Measurements from ENCODE around the gene TGM2. TPM values are rescaled to one million over a fixed set of nuclear protein-coding genes. Genes with fewer than 3 reads are reported as not detected.

The TGM2 gene
- polyA plus RNA-seq, 6 donors from 2014 or later, result 0.21 to 0.29 TPM; not detected in 4

DNA sequence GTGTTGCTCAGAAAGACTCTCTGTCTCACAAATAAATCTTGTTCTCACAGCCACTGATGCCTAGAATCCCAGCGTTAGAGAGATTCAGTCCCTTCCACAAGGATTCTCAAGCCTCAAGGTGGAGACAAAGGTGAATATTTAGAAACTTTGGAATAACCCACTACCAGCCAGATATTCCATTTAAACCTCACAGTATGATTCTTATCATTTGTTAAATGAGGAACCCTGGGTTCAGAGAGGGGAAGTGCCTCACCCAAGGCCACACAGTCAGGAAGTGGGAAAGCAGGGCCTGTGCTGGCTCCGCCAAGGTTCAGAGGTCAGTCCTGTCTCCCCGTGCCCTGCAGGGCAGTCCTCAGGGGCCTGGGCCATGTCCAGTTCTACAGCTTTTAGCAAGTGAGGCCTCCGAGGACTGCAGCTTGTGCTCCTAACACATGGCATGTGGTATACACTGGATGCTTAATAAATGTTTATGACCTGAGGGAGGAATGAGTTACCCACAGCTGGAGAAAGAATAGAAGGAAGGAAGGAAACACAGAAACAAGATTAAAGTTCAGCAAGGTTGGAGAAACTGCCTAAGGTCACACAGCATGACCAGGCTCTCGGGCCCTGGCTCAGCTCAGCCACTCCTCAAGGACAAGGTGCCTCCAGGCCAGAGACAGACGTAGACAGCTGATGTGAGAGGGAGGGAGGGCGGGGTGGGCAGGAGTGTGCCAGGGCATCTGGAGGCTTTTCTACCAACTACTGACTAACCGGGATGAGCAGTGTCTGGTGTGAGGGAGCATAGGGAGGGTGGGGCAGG is 3.9 kb upstream of the TGM2 start:
- no peak for ATAC-seq (ENCODE audit: low read depth in 2 of 2)
- H3K27me3 Mint-ChIP-seq, result peaks cover 8 to 31% (median 25%) of the 10 kb centered on the region in 3 donors

DNA sequence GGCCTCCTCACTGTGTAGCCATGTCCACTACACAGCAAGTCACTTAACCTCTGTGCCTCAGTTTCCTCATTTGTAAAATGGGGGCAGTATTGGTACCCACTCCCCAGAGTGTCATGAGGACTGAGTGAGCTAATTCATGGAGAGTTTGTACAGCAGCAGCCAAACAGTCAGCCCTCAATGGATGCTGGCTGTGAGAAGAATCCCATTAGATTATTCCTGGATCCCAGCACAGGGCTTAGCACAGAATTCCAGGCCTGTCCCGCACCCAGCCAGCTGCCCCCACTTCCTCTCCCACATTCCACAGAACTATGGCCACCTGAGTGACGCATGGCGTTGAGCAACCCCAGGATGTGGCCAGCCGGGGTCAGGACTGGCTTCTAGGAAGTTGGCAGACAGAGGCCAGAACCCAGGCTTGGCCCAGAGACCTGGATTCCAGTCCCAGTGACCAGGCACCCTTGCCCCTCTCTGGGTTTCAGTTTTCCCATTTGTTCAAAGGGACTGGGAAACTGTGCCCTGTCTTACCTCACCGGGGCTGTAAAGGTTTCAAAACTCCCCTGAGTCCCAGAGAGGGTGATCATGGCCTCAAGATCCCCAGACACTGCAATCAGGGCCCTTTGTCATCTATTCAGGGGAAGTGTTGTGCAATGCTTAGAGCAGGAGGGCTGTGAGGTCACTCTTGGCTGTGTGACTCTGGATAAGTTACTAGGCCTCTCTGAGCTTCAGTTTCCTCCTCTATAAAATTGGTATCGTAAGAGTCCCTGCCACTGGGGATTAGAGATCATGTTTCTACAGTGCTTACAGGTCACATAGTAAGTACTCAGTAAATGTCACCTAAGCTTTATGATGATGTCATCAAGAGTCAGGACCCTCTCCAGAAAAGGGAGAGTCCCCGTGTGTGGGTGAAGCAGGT is 3.0 kb upstream of the TGM2 start:
- ATAC-seq (ENCODE audit: low read depth in 2 of 2) (no peak), DNase-seq (no peak)
- peak overlapping the region in 2 of 6 donors; percentile 16 to 32 for H3K27ac Mint-ChIP-seq
- H3K4me3 Mint-ChIP-seq, result no peak overlapping the region
- peaks cover 15 to 23% (median 15%) of the 10 kb centered on the region in 3 donors for H3K4me1 Mint-ChIP-seq
- H3K27me3 Mint-ChIP-seq, result peaks cover 8 to 39% (median 25%) of the 10 kb centered on the region in 3 donors
- peaks cover 0 to 1% (median 0%) of the 10 kb centered on the region in 7 donors for H3K9me3 Mint-ChIP-seq
- H3K36me3 Mint-ChIP-seq, result no peaks in the 10 kb centered on the region

More for the DNA sequence above, 3.9 kb upstream of the TGM2 start:
- H3K36me3 Mint-ChIP-seq, result no peaks in the 10 kb centered on the region
- peaks cover 15 to 23% (median 15%) of the 10 kb centered on the region in 3 donors for H3K4me1 Mint-ChIP-seq
- peak overlapping the region in 2 of 6 donors; percentile 16 to 61 for H3K27ac Mint-ChIP-seq
- H3K9me3 Mint-ChIP-seq, result peaks cover 0 to 1% (median 0%) of the 10 kb centered on the region in 7 donors
- H3K4me3 Mint-ChIP-seq, result peak overlapping the region in 1 of 8 donors; percentile 72
- no peak for DNase-seq

DNA sequence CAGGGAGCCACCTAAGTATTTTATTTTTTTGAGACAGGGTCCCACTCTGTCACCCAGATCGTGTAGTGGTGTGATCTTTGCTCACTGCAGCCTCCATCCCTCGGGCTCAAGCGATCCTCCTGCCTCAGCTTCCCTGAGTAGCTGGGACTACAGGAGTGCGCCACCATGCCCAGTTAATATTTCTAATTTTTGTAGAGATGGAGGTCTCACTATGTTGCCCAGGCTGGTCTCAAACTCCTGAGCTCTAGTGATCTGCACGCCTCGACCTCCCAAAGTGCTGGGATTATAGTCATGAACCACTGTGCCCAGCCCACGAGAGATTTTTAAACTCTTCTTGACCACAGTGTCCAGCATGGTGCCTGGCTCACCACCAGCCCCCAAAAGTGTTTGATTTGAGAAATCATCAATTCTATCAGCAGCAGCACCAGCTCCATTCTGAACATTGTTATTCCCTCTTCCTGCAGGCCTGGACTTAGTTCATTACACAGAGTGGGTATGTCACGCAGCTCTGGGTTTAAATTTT is 2.3 kb upstream of the TGM2 start:
- ATAC-seq (ENCODE audit: low read depth in 2 of 2) (no peak), DNase-seq (no peak)
- Mint-ChIP-seq H3K27ac (no peak overlapping the region), H3K4me1 (peaks cover 15 to 23% (median 15%) of the 10 kb centered on the region in 3 donors), H3K27me3 (peaks cover 11 to 45% (median 25%) of the 10 kb centered on the region in 3 donors), H3K36me3 (no peaks in the 10 kb centered on the region), H3K4me3 (no peak overlapping the region), H3K9me3 (peaks cover 0 to 1% (median 0%) of the 10 kb centered on the region in 7 donors)

DNA sequence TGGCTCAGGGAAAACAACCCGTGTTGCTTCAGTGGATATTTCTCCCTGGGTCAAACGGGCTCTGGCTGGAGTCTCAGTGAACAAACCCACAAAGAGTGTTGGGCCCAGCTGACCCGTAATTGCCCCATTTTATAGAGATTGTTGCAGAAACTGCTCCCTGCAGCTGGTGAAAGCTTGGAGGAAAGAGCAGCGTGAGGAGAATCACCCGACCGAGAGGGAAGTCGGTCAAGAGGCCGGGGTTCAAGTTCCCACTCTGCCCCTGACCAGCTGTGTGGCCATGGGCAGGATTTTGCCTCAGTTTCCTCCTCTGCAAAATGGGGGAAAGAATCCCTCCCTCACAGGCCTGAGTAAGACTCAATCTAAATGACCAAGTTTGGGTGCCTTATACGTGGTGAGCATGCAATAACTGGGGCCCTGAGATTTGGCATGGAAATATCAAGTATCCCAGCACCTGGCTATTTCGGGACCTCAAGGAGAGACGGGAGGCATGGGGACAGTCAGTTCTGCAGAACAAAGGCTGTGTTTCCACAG is 1.7 kb upstream of the TGM2 start:
- Mint-ChIP-seq H3K36me3 (no peaks in the 10 kb centered on the region), H3K9me3 (peaks cover 0 to 1% (median 0%) of the 10 kb centered on the region in 7 donors), H3K27me3 (peaks cover 12 to 41% (median 25%) of the 10 kb centered on the region in 3 donors), H3K27ac (no peak overlapping the region), H3K4me1 (peaks cover 15 to 23% (median 15%) of the 10 kb centered on the region in 3 donors), H3K4me3 (no peak overlapping the region)
- DNase-seq (no peak), ATAC-seq (ENCODE audit: low read depth in 2 of 2) (no peak)

DNA sequence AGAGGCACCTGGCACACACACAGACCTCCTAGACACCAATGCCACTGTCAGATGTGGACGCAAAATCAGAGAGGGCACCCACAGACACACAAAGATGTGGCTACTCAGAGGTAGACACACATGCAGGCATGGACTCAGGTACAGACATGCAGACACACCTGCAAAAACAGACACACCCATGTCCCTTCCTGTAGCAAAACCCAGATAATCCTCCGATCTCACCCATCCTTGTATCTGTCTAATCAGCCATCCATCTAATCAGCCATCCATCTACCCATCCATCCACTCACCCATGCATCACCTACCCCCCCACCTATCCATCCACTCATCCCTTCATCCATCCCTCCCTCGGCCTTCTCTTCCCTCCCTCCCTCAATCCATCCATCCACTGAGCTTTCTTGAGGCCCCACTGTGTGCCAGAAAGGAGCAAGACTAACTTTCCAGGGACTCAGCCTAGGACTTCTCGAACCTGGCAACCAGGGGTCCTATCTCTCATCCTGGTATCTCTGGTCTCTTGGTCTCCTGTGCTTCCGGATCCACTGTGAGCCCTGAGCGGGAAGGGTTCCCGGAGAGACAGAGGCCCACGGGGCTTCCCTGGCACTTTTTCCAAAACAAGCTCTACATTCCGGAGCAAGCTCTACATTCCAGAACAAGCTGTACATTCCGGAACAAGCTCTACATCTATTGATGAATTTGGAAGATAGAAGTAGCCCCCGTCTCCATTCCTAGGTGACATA is 1.1 kb upstream of the TGM2 start:
- peaks cover 12 to 39% (median 24%) of the 10 kb centered on the region in 3 donors for H3K27me3 Mint-ChIP-seq
- peaks cover 15 to 24% (median 15%) of the 10 kb centered on the region in 3 donors for H3K4me1 Mint-ChIP-seq
- no peaks in the 10 kb centered on the region for H3K36me3 Mint-ChIP-seq
- DNase-seq (no peak), ATAC-seq (ENCODE audit: low read depth in 2 of 2) (no peak)
- peak overlapping the region in 3 of 8 donors; percentile 57 to 65 (median 61) for H3K4me3 Mint-ChIP-seq
- H3K9me3 Mint-ChIP-seq, result peaks cover 0 to 1% (median 0%) of the 10 kb centered on the region in 7 donors
- H3K27ac Mint-ChIP-seq, result peak overlapping the region in 3 of 6 donors; percentile 24 to 64 (median 61)

DNA sequence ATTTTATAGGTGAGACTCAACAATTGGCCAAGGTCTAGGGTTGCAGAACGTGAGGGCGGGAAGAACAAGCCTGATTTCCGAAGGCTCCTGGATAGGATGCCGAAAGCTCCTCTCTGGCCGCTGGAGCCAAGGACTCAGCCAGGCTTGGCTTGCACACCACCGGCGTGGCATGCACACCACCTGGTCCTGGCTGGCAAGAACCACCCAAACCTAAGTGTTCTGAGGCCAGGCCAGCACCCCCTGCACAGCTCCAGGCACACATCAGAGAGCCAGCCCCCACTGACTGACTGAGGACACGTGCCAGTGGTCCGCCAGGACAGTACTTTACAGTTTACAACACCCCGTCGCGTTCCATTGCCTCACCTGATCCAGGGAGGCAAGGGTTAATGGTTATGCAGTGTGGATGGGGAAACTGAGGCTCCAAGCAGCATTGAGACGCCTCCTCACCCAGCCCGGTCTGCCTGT is 414 bp downstream of the TGM2 start:
- peak overlapping the region in 2 of 8 donors; percentile 46 to 65 for H3K4me3 Mint-ChIP-seq
- H3K36me3 Mint-ChIP-seq, result no peaks in the 10 kb centered on the region
- peaks cover 0 to 1% (median 0%) of the 10 kb centered on the region in 7 donors for H3K9me3 Mint-ChIP-seq
- DNase-seq (no peak), ATAC-seq (ENCODE audit: low read depth in 2 of 2) (no peak)
- H3K27ac Mint-ChIP-seq, result peak overlapping the region in 1 of 6 donors; percentile 59
- peaks cover 15 to 21% (median 15%) of the 10 kb centered on the region in 3 donors for H3K4me1 Mint-ChIP-seq
- H3K27me3 Mint-ChIP-seq, result peaks cover 12 to 39% (median 18%) of the 10 kb centered on the region in 3 donors

DNA sequence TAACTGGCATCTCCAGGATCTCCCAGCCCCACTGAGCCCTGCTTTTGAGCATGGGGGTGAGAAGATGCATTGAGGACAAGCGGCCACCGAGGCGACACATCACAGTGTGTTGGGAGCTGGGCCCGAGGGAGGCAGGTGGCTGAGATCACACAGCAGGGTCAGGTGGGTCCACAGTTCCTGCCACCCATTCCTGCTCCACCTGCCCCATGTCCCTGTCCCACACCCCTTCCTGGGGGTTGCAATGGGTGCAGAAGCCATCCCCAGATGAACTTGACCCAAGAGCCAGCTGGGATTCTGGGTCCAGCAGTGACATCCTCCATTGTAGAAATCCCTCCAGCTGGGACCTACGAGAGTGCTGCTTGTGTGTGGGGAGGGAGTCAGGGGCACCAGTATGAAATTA is 1.0 kb downstream of the TGM2 start:
- H3K4me1 Mint-ChIP-seq, result peaks cover 13 to 19% (median 15%) of the 10 kb centered on the region in 3 donors
- no peak for ATAC-seq (ENCODE audit: low read depth in 2 of 2)

DNA sequence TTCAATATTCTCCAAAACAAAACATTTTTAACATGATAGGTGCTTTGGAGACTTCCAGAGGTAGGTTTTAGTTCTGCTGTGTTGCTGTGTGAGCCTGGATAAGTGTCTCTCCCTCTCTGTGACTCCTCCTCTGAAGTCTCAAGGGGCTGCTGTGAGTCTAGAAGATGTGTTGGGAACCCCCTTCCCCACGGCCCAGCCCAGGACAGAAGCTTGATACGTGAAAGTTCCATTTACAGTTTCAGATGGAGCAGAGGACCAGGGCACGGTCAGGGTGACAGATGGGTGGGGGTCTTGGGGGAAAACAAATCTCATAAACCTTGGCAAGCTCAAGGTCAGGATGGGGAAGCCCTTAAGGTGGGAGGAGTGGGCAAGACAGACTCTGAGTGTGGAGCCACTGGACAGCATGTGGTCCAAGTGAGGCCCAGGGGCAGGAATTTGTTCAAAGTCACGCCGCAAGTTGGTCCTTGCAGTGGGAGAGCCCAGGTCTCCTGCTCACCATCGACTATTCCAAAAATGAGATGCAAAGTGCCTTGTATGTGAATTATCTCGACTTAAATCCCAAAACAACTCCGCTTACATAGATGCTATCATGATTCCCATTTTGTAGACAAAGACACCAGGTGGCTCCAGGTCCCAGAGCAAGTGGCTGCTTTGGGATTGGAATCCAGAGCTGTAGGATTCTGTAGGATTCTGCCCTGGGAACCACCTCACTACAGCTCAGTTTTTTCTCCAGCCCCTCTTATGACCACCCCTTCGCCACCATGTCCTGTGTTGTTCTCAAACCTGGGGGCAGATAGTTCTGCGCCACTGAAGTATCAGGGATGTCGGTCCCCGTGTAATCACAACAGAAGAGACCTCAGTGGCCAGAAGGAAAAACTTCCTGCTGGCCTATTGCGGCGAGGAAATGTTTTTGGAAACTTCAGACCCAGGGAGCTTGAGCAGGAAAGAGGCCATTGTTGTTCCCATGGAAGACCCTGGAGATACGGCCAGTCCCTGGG is 1.9 kb downstream of the TGM2 start:
- ATAC-seq (ENCODE audit: low read depth in 2 of 2), result no peak
- H3K9me3 Mint-ChIP-seq, result peaks cover 0 to 1% (median 0%) of the 10 kb centered on the region in 7 donors
- H3K36me3 Mint-ChIP-seq, result no peaks in the 10 kb centered on the region
- no peak overlapping the region for H3K4me3 Mint-ChIP-seq
- peak overlapping the region in 2 of 6 donors; percentile 19 to 70 for H3K27ac Mint-ChIP-seq
- H3K27me3 Mint-ChIP-seq, result peaks cover 12 to 39% (median 18%) of the 10 kb centered on the region in 3 donors
- peaks cover 8 to 15% (median 12%) of the 10 kb centered on the region in 3 donors for H3K4me1 Mint-ChIP-seq
- no peak for DNase-seq

More for the DNA sequence above, 1.0 kb downstream of the TGM2 start:
- H3K36me3 Mint-ChIP-seq, result no peaks in the 10 kb centered on the region
- H3K4me3 Mint-ChIP-seq, result no peak overlapping the region
- peak overlapping the region in 1 of 6 donors; percentile 83 for H3K27ac Mint-ChIP-seq
- peaks cover 0 to 1% (median 0%) of the 10 kb centered on the region in 7 donors for H3K9me3 Mint-ChIP-seq
- peaks cover 12 to 39% (median 18%) of the 10 kb centered on the region in 3 donors for H3K27me3 Mint-ChIP-seq
- DNase-seq, result no peak

DNA sequence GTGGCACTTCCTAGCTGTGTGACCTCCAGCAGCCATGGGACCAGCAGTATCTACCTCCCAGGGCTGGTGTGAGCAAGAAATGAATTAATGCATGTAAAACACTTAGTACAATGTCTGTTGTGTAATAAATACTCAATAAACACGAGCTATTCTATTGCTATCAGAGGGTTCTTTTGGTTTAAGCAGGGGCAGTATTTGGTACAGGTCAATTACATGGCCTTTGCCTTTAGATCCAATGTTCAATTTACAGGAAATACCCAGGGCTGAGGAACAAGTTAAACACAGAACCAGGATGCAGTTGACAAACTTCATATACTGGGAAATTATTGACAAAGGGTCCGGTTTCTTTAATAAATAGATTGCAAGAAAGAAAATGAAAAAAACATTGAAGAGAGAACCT is 2.9 kb downstream of the TGM2 start:
- ATAC-seq (ENCODE audit: low read depth in 2 of 2) (no peak), DNase-seq (no peak)
- peaks cover 8 to 15% (median 12%) of the 10 kb centered on the region in 3 donors for H3K4me1 Mint-ChIP-seq
- H3K27me3 Mint-ChIP-seq, result peaks cover 12 to 39% (median 18%) of the 10 kb centered on the region in 3 donors
- H3K9me3 Mint-ChIP-seq, result peaks cover 0 to 1% (median 0%) of the 10 kb centered on the region in 7 donors
- no peak overlapping the region for H3K4me3 Mint-ChIP-seq
- peak overlapping the region in 1 of 6 donors; percentile 21 for H3K27ac Mint-ChIP-seq
- H3K36me3 Mint-ChIP-seq, result no peaks in the 10 kb centered on the region

DNA sequence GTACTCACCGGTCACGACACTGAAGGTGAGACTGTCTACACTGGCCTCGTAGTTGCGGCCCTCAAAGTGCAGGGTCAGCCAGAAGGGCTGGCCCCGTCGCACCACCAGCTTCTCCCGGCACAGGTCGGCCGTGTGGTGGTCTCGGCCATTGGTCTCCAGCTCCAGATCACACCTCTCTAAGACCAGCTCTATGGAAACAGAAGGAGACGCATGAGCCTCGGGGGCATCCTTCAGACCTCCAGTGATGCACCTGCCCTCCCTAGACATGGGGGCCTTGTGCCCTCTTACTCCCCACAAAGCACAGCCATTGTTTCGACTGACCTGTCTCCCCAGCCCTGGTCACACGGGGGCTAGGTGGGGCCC is 3.7 kb downstream of the TGM2 start:
- H3K9me3 Mint-ChIP-seq, result peaks cover 0 to 1% (median 0%) of the 10 kb centered on the region in 7 donors
- no peak for ATAC-seq (ENCODE audit: low read depth in 2 of 2)
- no peak for DNase-seq
- peaks cover 8 to 15% (median 11%) of the 10 kb centered on the region in 3 donors for H3K4me1 Mint-ChIP-seq
- peak overlapping the region in 1 of 6 donors; percentile 23 for H3K27ac Mint-ChIP-seq
- H3K36me3 Mint-ChIP-seq, result no peaks in the 10 kb centered on the region
- H3K4me3 Mint-ChIP-seq, result no peak overlapping the region
- H3K27me3 Mint-ChIP-seq, result peaks cover 12 to 34% (median 15%) of the 10 kb centered on the region in 3 donors
